Mesenchymal stem cell (in vitro differentiated cells and primary cell): ENCODE data around the gene TMEM86B.

Experiments
- DNase-seq: peaks from one replicate; pipeline ENCODE4 v3.0.0-alpha.2; 2013
- H2AFZ ChIP-seq: one replicate; pipeline ENCODE4 v1.6.1; 2013; ENCODE audit warnings: low read depth, mild to moderate bottlenecking, control low read depth, inconsistent platforms, low read length, moderate library complexity
- H2AK5ac ChIP-seq: 2 replicates; pipeline ENCODE4 v1.6.1; 2013; ENCODE audit warnings: low read length, moderate library complexity, mild to moderate bottlenecking, inconsistent platforms; ENCODE audit not compliant: severe bottlenecking
- H2BK120ac ChIP-seq: one replicate; pipeline ENCODE4 v1.6.1; 2013; ENCODE audit warnings: low read depth, mild to moderate bottlenecking, inconsistent platforms, low read length, moderate library complexity
- H2BK12ac ChIP-seq, 2 experiments: one replicate each; pipeline ENCODE4 v1.6.1; 2013; ENCODE audit warnings: inconsistent platforms in 2 of 2, low read length in 2 of 2, mild to moderate bottlenecking in 2 of 2, moderate library complexity in 2 of 2, control low read depth in 1 of 2
- H2BK15ac ChIP-seq: one replicate; pipeline ENCODE4 v1.6.1; 2013; ENCODE audit warnings: mild to moderate bottlenecking, low read depth, inconsistent platforms; ENCODE audit not compliant: poor library complexity, severe bottlenecking
- H2BK5ac ChIP-seq: 2 replicates; pipeline ENCODE4 v1.6.1; 2013; ENCODE audit warnings: low read depth, mild to moderate bottlenecking, low read length, control low read depth, inconsistent platforms; ENCODE audit not compliant: poor library complexity, severe bottlenecking
- H3K14ac ChIP-seq, 2 experiments: one replicate each; pipeline ENCODE4 v1.6.1; 2013; ENCODE audit warnings: inconsistent platforms in 2 of 2, low read length in 2 of 2, control low read depth in 1 of 2, mild to moderate bottlenecking in 1 of 2, moderate library complexity in 1 of 2
- H3K18ac ChIP-seq, 2 experiments: one replicate each; pipeline ENCODE4 v1.6.1; 2013; ENCODE audit warnings: inconsistent platforms in 2 of 2, low read length in 2 of 2, control low read depth in 1 of 2, low read depth in 1 of 2, mild to moderate bottlenecking in 1 of 2
- H3K23ac ChIP-seq, 2 experiments: one replicate each; pipeline ENCODE4 v1.6.1; 2013; ENCODE audit warnings: inconsistent platforms in 2 of 2, low read length in 2 of 2, mild to moderate bottlenecking in 2 of 2, moderate library complexity in 2 of 2, control low read depth in 1 of 2
- H3K27ac ChIP-seq: 2 replicates; pipeline ENCODE4 v1.5.1; 2013; ENCODE audit warnings: mild to moderate bottlenecking, moderate library complexity, low read length, control low read depth, inconsistent platforms; ENCODE audit not compliant: poor library complexity, severe bottlenecking
- H3K27me3 ChIP-seq, 2 experiments: 2 replicates each; pipeline versions ENCODE4 v1.6.1 to v1.7.0; 2013; ENCODE audit warnings: low read length in 2 of 2, mild to moderate bottlenecking in 2 of 2, moderate library complexity in 2 of 2, control low read depth in 1 of 2, inconsistent platforms in 1 of 2; ENCODE audit not compliant: control insufficient read depth in 1 of 2, insufficient read depth in 1 of 2
- H3K36me3 ChIP-seq, 2 experiments: 2 replicates each; pipeline versions ENCODE4 v1.6.1 to v1.7.0; 2013; ENCODE audit warnings: low read length in 2 of 2, control low read depth in 1 of 2, inconsistent platforms in 1 of 2, low read depth in 1 of 2, mild to moderate bottlenecking in 1 of 2; ENCODE audit not compliant: insufficient read depth in 2 of 2, control insufficient read depth in 1 of 2
- H3K4ac ChIP-seq, 2 experiments: one replicate each; pipeline ENCODE4 v1.6.1; 2013; ENCODE audit warnings: inconsistent platforms in 2 of 2, low read length in 2 of 2, mild to moderate bottlenecking in 2 of 2, moderate library complexity in 2 of 2, control low read depth in 1 of 2, low read depth in 1 of 2
- H3K4me1 ChIP-seq: 2 replicates; pipeline ENCODE4 v1.6.1; 2013; ENCODE audit warnings: low read depth, low read length, control low read depth; ENCODE audit not compliant: control insufficient read depth, insufficient read depth
- H3K4me2 ChIP-seq: 2 replicates; pipeline ENCODE4 v1.6.1; 2013; ENCODE audit warnings: low read length, mild to moderate bottlenecking, inconsistent platforms; ENCODE audit not compliant: poor library complexity, severe bottlenecking
- H3K4me3 ChIP-seq, 2 experiments: 2 replicates each; pipeline versions ENCODE4 v1.5.1 to v1.7.0; 2013; ENCODE audit warnings: low read length in 2 of 2, mild to moderate bottlenecking in 2 of 2, control low read depth in 1 of 2, low read depth in 1 of 2; ENCODE audit not compliant: insufficient read depth in 1 of 2
- H3K79me1 ChIP-seq: replicated peaks from 2 replicates; pipeline ENCODE4 v1.6.1; 2013; ENCODE audit warnings: mild to moderate bottlenecking, control low read depth, low read length, inconsistent platforms; ENCODE audit not compliant: poor library complexity, severe bottlenecking
- H3K9ac ChIP-seq: 2 replicates; pipeline ENCODE4 v1.7.0; 2013; ENCODE audit warnings: mild to moderate bottlenecking, low read length, moderate library complexity
- H3K9me3 ChIP-seq: 2 replicates; pipeline ENCODE4 v1.7.0; 2013; ENCODE audit warnings: mild to moderate bottlenecking, low read length; ENCODE audit not compliant: control insufficient read depth
- H4K8ac ChIP-seq: one replicate; pipeline ENCODE4 v1.6.1; 2013; ENCODE audit warnings: inconsistent platforms, mild to moderate bottlenecking, low read length, moderate library complexity
- H4K91ac ChIP-seq: one replicate; pipeline ENCODE4 v1.6.1; 2013; ENCODE audit warnings: mild to moderate bottlenecking, low read length, inconsistent platforms
- WGBS: methylation state at CpG from one replicate; pipeline ENCODE4 v1.1.7; 2013; ENCODE audit warnings: mixed read lengths; 5-methylcytosine and 5-hydroxymethylcytosine counted together

The TMEM86B gene

GRCh38 chr19:55240713-55241020, 12.1 kb upstream of the TMEM86B start:
- Histone ChIP-seq H2BK120ac (no peak overlapping the region), H3K18ac (no peak overlapping the region), H2BK15ac (no peak overlapping the region), H3K4me2 (no peak overlapping the region), H3K9me3 (no peaks in the 10 kb centered on the region), H2AFZ (no peak overlapping the region), H2BK5ac (no peak overlapping the region), H2BK12ac (no peak overlapping the region), H3K9ac (no peak overlapping the region), H4K8ac (no peak overlapping the region), H3K27ac (no peak overlapping the region), H3K4me1 (peaks cover 2% of the 10 kb centered on the region), H3K23ac (no peak overlapping the region), H3K4ac (no peak overlapping the region), H2AK5ac (no peak overlapping the region), H4K91ac (no peak overlapping the region), H3K14ac (no peak overlapping the region), H3K79me1 (peaks cover 46% of the 10 kb centered on the region), H3K4me3 (no peak overlapping the region), H3K36me3 (peaks cover 91 to 94% of the 10 kb centered on the region in 2 experiments), H3K27me3 (no peaks in the 10 kb centered on the region)
- DNase-seq: no peak
- 96% methylated on average over 6 of the region's 6 CpGs for WGBS

GRCh38 chr19:55239004-55239403, 10.4 kb upstream of the TMEM86B start:
- no peak overlapping the region for H2AFZ ChIP-seq
- no peak overlapping the region for H2BK12ac ChIP-seq
- no peak overlapping the region for H4K91ac ChIP-seq
- peaks cover 39% of the 10 kb centered on the region for H3K79me1 ChIP-seq
- no peak overlapping the region for H3K27ac ChIP-seq
- no peak overlapping the region for H3K18ac ChIP-seq
- H3K9ac ChIP-seq: no peak overlapping the region
- H4K8ac ChIP-seq: no peak overlapping the region
- H3K4ac ChIP-seq: no peak overlapping the region
- no peak overlapping the region for H2AK5ac ChIP-seq
- no peak overlapping the region for H2BK5ac ChIP-seq
- DNase-seq: no peak
- H3K36me3 ChIP-seq: peaks cover 80 to 92% of the 10 kb centered on the region in 2 experiments
- no peaks in the 10 kb centered on the region for H3K27me3 ChIP-seq
- H3K4me3 ChIP-seq: peak overlapping the region in 1 of 2 experiments; percentile 41
- no peaks in the 10 kb centered on the region for H3K9me3 ChIP-seq
- WGBS: 99% methylated on average over 11 of the region's 12 CpGs
- H3K4me2 ChIP-seq: no peak overlapping the region
- H3K14ac ChIP-seq: no peak overlapping the region
- peaks cover under 1% of the 10 kb centered on the region for H3K4me1 ChIP-seq
- H2BK15ac ChIP-seq: no peak overlapping the region
- no peak overlapping the region for H2BK120ac ChIP-seq
- H3K23ac ChIP-seq: no peak overlapping the region

GRCh38 chr19:55238030-55238429, 9.5 kb upstream of the TMEM86B start:
- Histone ChIP-seq H3K4ac (no peak overlapping the region), H3K9ac (no peak overlapping the region), H2BK5ac (no peak overlapping the region), H3K23ac (no peak overlapping the region), H3K4me2 (no peak overlapping the region), H3K27ac (no peak overlapping the region), H3K4me1 (no peaks in the 10 kb centered on the region), H4K8ac (no peak overlapping the region), H3K4me3 (no peak overlapping the region), H2BK120ac (no peak overlapping the region), H3K9me3 (no peaks in the 10 kb centered on the region), H2BK12ac (no peak overlapping the region), H2BK15ac (no peak overlapping the region), H2AFZ (no peak overlapping the region), H3K79me1 (peaks cover 39% of the 10 kb centered on the region), H4K91ac (no peak overlapping the region), H3K36me3 (peaks cover 74 to 93% of the 10 kb centered on the region in 2 experiments), H3K14ac (no peak overlapping the region), H3K27me3 (no peaks in the 10 kb centered on the region), H2AK5ac (no peak overlapping the region), H3K18ac (no peak overlapping the region)
- WGBS: 96% methylated on average over 8 of the region's 8 CpGs
- no peak for DNase-seq

GRCh38 chr19:55232986-55233385, 4.4 kb upstream of the TMEM86B start:
- H2AFZ ChIP-seq: no peak overlapping the region
- no peak overlapping the region for H4K91ac ChIP-seq
- no peak overlapping the region for H3K4ac ChIP-seq
- H3K4me2 ChIP-seq: no peak overlapping the region
- H3K23ac ChIP-seq: no peak overlapping the region
- no peaks in the 10 kb centered on the region for H3K9me3 ChIP-seq
- no peak overlapping the region for H3K27ac ChIP-seq
- no peak overlapping the region for H3K9ac ChIP-seq
- H2BK5ac ChIP-seq: no peak overlapping the region
- peaks cover 38% of the 10 kb centered on the region for H3K79me1 ChIP-seq
- H4K8ac ChIP-seq: no peak overlapping the region
- no peak overlapping the region for H2BK12ac ChIP-seq
- H3K27me3 ChIP-seq: no peaks in the 10 kb centered on the region
- H2BK120ac ChIP-seq: no peak overlapping the region
- H3K14ac ChIP-seq: no peak overlapping the region
- H3K36me3 ChIP-seq: peaks cover 78 to 89% of the 10 kb centered on the region in 2 experiments
- H2AK5ac ChIP-seq: no peak overlapping the region
- H2BK15ac ChIP-seq: no peak overlapping the region
- 91% methylated on average over 2 of the region's 5 CpGs for WGBS
- no peak overlapping the region for H3K4me3 ChIP-seq
- H3K18ac ChIP-seq: no peak overlapping the region
- no peak for DNase-seq
- peaks cover 12% of the 10 kb centered on the region for H3K4me1 ChIP-seq
